ENCODE data around the gene PNPLA3.

GRCh38 chr22:43923191-43923590, 414 bp upstream of the PNPLA3 start:
- TF ChIP-seq POLR2AphosphoS5 (IDR thresholded peaks at IDR 0.05; ENCODE audit: low read depth, low read length), result no peak
- no peak for TF ChIP-seq SIN3A (IDR thresholded peaks at IDR 0.05; ENCODE audit: borderline replicate concordance, insufficient read depth, low read length)
- no peak for TF ChIP-seq TAF1 (IDR thresholded peaks at IDR 0.05; ENCODE audit: borderline replicate concordance, insufficient read depth, low read length)
- no peak for TF ChIP-seq REST (IDR thresholded peaks at IDR 0.05; ENCODE audit: insufficient read depth in 1 of 2, low read depth in 2 of 2, low read length in 2 of 2)

All from PFSK-1 (cell line).